ENCODE measurements around the gene SLC9A5. TPM values are rescaled to one million over a fixed set of nuclear protein-coding genes. Genes with fewer than 3 reads are reported as not detected.

The SLC9A5 gene
- total RNA-seq, 1 experiment from 2014 or later: 1.1 TPM

- DNase-seq (ENCODE audit: low read depth): no peak
These were observed 9.8 kb upstream of the SLC9A5 start for GRCh38 chr16:67238806-67239470.

- peak; percentile 59 for DNase-seq (ENCODE audit: low read depth)
These were observed 8.3 kb upstream of the SLC9A5 start for GRCh38 chr16:67240506-67240905.

- DNase-seq (ENCODE audit: low read depth): peak; percentile 98
These were observed 7.5 kb upstream of the SLC9A5 start for GRCh38 chr16:67241008-67241900.

- DNase-seq (ENCODE audit: low read depth): no peak
These were observed 6.5 kb upstream of the SLC9A5 start for GRCh38 chr16:67242138-67242730.

- peak; percentile 54 for DNase-seq (ENCODE audit: low read depth)
These were observed 5.3 kb upstream of the SLC9A5 start for GRCh38 chr16:67243481-67243880.

GRCh38 chr16:67244387-67245185, 4.2 kb upstream of the SLC9A5 start:
- DNase-seq (ENCODE audit: low read depth): peak; percentile 99

- DNase-seq (ENCODE audit: low read depth): no peak
These were observed 3.6 kb upstream of the SLC9A5 start for GRCh38 chr16:67245186-67245585.

GRCh38 chr16:67245674-67246080, 3.1 kb upstream of the SLC9A5 start:
- no peak for DNase-seq (ENCODE audit: low read depth)

- peak; percentile 96 for DNase-seq (ENCODE audit: low read depth)
These were observed 2.6 kb upstream of the SLC9A5 start for GRCh38 chr16:67246081-67246755.

- no peak for DNase-seq (ENCODE audit: low read depth)
These were observed 2.0 kb upstream of the SLC9A5 start for GRCh38 chr16:67246756-67247191.

- peak; percentile 95 for DNase-seq (ENCODE audit: low read depth)
These were observed 1.3 kb upstream of the SLC9A5 start, which contains the start of gene FHOD1 for GRCh38 chr16:67247192-67248072. FHOD1 (minus strand) TSS chr16:67247481; CDS start chr16:67247410, 71 bp downstream.

GRCh38 chr16:67248073-67248400, 742 bp upstream of the SLC9A5 start:
- peak; percentile 39 for DNase-seq (ENCODE audit: low read depth)

GRCh38 chr16:67249178-67250044, 632 bp downstream of the SLC9A5 start:
- DNase-seq (ENCODE audit: low read depth): no peak

- DNase-seq (ENCODE audit: low read depth): no peak
These were observed 1.2 kb downstream of the SLC9A5 start for GRCh38 chr16:67250045-67250327.

GRCh38 chr16:67252609-67253497, 4.1 kb downstream of the SLC9A5 start:
- DNase-seq (ENCODE audit: low read depth): no peak

- DNase-seq (ENCODE audit: low read depth): no peak
These were observed 6.2 kb downstream of the SLC9A5 start for GRCh38 chr16:67254801-67255552.

- no peak for DNase-seq (ENCODE audit: low read depth)
These were observed 6.9 kb downstream of the SLC9A5 start for GRCh38 chr16:67255553-67256221.
